T-helper 1 cell (primary cell): ENCODE measurements around the gene OLIG2.

Experiments
- DNase-seq, 5 donors: peaks; one replicate each; pipeline ENCODE4 v3.0.0-alpha.2; 2012 to 2020
- total RNA-seq, 4 donors: gene quantifications; one replicate each; lab custom pipeline; 2026; lab: John Stamatoyannopoulos, UW

The OLIG2 gene
- total RNA-seq = 0 reads per million in 4 donors

DNA sequence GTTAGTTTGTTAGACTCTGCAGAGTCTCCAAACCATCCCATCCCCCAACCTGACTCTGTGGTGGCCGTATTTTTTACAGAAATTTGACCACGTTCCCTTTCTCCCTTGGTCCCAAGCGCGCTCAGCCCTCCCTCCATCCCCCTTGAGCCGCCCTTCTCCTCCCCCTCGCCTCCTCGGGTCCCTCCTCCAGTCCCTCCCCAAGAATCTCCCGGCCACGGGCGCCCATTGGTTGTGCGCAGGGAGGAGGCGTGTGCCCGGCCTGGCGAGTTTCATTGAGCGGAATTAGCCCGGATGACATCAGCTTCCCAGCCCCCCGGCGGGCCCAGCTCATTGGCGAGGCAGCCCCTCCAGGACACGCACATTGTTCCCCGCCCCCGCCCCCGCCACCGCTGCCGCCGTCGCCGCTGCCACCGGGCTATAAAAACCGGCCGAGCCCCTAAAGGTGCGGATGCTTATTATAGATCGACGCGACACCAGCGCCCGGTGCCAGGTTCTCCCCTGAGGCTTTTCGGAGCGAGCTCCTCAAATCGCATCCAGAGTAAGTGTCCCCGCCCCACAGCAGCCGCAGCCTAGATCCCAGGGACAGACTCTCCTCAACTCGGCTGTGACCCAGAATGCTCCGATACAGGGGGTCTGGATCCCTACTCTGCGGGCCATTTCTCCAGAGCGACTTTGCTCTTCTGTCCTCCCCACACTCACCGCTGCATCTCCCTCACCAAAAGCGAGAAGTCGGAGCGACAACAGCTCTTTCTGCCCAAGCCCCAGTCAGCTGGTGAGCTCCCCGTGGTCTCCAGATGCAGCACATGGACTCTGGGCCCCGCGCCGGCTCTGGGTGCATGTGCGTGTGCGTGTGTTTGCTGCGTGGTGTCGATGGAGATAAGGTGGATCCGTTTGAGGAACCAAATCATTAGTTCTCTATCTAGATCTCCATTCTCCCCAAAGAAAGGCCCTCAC lies at the start of gene OLIG2:
Gene OLIG2, plus strand, starts transcription at position 447 of the 954 bp plus-strand sequence. CDS start 928 bp downstream, outside the sequence.
- DNase-seq = no peak

- no peak for DNase-seq
Observed at GRCh38 chr21:32976791-32977190, 48.9 kb upstream of the OLIG2 start.

DNA sequence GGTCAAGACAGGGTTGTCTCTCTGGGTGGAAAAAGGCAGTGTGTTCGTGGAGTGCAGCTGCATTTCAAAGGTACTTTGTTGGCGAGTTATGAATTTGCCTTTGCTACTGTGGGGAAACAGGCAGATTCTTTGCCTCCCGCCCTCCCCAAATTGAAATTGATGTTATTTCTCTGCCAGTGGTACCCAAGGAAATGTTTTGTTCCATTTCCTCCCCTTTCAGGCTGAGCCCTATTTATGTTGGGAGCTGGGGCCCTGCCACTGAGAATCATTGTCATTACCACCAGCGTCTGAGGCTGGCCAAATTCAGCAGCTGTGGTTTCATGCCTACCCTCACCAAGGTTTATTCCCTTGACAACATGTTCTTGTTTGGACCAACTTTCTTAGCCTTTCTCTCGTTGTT lies 48.5 kb upstream of the OLIG2 start:
- DNase-seq = no peak

DNA sequence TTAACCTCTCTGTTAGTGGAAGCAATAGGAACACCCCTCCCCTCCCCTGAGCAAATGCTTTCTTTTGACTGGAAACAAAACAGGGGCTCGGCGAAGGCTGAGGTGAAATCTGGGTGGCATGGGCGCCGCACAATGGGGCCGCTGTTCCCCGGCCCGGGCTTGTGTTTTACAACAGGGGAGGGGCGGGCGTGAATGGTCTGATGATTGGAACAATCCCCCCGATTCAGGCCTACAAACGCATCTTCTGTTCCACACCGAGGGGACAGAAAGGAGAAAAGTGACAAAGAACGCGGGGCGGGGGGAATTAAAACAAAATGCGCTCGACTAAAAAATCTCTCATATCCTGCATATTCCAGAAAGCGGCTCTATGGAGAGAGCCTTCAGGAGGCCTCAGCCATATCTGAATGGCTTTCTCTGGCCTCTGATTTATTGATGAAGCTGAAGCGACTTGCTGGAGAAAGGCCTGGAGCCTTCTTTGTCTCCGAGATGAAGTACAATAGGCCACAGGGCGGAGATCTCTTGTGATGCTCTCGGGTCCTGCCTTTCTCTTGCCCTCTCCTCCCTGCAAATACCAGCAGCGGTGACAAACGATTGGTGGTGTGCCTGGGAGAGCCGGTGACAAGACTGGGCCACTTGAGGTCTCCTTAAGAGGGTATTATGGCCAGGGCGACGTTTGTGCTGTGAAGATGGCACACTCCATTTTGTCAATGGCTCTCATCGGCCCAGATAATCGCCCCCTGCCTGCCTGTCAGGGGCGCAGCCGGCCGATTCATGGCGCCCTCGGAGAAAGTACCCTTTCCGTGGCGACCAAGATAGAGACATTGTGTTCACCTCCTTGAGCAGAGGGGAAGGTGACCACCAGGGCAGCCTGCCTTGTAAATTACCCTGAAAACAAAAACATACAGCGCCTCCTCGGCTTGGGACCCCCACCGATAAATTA lies 47.1 kb upstream of the OLIG2 start:
- DNase-seq = no peak

DNA sequence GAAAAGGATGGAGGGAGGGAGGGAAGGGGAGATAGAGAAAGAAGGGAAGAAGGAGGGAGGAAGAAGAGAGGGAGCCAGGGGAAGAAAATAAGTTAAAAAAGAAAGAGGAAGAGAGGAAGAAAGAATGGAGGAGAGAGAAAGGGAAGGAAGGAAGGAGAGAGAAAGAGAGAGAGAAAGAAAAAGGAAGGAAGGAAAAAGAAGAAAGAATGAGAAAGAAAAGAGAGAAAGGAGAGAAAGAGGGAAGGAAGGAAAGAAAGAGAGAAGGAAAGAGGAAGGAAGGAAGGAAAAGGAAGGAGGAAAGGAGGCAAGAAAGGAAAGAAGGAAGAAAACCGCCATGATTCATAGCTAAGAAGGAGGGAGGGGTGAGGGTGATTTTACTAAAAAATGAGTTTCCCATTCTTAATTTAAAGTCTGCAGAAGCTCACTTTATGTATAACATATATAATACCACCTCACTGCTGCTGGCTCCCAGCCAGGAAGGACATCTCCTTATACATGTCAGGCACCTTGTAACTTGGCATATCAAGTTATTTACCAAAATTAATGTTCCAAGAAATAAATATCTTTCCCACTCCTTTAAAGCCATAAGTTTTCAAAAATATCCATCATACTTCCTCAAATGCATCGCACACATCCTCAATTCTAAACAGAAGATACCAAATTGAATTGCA lies 46.0 kb upstream of the OLIG2 start:
- DNase-seq = no peak

GRCh38 chr21:32981096-32981495 lies 44.6 kb upstream of the OLIG2 start:
- DNase-seq = no peak

- no peak for DNase-seq
Observed at GRCh38 chr21:32990666-32991065, 35.1 kb upstream of the OLIG2 start.

- no peak for DNase-seq
Observed at GRCh38 chr21:32991361-32991760, 34.4 kb upstream of the OLIG2 start.

GRCh38 chr21:32993894-32994293 lies 31.8 kb upstream of the OLIG2 start:
- DNase-seq = no peak

GRCh38 chr21:32994305-32994704 lies 31.4 kb upstream of the OLIG2 start:
- DNase-seq = no peak

GRCh38 chr21:33007747-33008146 lies 18.0 kb upstream of the OLIG2 start:
- DNase-seq = no peak

DNA sequence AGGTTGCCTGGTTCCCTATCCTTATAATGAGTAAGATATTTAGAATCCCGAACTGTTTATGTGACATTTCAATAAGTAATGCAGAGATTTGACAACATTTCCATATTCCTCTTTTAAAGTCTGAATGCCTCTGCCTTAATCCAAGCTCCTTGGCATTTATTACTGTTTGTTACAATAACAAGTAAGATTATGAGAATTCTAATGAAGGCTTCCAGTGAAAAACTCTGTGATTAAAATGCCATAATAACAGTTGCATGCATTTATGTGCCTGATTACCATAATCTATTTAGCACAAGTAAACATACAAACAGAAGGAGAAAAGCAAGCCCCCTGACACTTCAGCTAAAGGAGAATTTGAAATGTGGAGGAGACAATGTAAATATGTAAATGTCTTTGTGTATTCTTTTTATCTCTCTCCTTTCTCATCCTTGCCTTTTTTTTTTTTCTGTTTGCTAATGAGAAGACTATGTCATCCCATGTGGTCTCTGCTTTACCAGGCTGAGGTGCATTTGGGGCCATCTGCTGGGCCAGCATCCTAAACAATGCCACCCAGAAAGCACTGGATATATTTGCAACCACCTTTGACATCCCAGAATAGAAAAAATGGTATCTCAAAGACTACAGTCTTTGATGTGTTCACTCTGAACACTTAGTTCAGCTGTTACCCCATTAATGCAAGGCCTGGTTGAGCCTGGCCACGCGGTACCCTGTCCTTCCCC lies 17.2 kb upstream of the OLIG2 start:
- DNase-seq = no peak

DNA sequence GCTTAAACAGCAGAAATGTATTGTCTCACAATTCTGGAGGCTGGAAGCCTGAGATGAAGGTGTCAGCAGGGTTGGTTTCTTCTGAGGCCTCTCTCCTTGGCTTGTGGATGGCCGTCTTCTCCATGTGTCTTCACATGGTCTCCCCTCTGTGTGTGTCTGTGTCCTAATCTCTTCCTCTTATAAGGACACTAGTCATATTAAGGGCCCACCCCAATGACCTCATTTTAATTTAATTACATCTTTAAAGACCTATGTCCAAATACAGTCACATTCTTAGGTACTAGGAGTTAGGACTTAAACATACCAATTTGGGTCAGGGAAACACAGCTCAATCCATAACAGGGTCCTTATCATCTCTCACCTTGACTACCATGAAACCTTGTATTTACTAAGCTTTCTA lies 14.8 kb upstream of the OLIG2 start:
- DNase-seq = no peak

GRCh38 chr21:33011462-33011861 lies 14.3 kb upstream of the OLIG2 start:
- no peak for DNase-seq

DNA sequence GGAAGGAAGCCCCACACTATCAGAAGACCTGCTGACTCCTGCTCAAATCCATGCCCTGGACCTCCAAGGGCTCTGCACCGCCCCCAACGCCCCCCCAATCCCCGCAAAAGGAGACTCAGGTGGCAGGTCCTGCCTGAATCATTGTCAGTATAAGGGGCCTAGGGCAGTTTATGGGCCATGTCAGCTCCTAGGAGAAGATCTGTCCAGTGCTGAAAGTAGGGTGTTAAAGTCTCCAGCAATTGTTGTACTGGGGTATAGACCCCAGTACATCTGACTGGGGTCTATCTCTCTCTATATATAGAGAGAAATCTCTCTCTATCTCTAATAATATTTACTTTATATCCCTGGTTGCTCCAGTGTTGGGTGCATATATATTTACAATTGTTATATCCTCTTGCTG lies 12.1 kb upstream of the OLIG2 start:
- no peak for DNase-seq

DNA sequence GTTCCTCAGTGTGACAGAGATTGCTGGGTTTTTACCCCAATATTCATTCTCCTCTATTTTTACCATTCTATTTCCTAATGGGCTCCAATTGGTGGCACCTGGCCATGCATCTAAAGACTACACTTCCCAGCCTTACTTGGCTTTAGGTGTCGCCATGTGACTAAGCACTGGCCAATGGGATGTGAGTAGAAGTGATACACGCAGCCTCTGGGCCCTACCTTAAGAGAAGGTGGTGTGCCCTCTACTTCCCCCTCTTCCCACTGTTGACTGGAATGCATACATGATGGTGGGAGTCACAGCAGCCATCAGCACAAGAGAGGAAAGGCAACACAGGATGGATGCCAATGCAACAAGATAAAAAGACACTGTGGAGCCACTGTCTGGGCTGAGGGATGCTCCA lies 11.4 kb upstream of the OLIG2 start:
- DNase-seq = no peak

GRCh38 chr21:33015096-33015495 lies 10.6 kb upstream of the OLIG2 start:
- no peak for DNase-seq

DNA sequence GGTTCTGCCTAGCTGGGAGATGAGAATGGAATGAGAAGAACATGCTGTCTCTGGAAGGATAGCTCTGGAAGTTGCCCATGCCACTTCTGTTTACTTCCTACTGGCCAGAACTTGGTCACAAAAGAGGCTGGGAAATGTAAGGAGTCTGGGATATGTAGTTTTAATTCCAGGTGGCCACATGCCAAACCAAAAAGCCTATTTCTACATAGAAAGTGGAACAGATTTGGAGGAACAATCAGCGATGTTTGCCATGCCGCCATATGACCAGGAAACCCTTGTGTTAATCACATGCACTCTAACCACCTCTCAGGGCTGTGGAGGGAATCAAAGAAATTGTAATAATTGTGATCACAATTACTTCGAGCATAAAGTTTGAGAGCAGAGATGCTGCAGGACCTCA lies 10.0 kb upstream of the OLIG2 start:
- no peak for DNase-seq

DNA sequence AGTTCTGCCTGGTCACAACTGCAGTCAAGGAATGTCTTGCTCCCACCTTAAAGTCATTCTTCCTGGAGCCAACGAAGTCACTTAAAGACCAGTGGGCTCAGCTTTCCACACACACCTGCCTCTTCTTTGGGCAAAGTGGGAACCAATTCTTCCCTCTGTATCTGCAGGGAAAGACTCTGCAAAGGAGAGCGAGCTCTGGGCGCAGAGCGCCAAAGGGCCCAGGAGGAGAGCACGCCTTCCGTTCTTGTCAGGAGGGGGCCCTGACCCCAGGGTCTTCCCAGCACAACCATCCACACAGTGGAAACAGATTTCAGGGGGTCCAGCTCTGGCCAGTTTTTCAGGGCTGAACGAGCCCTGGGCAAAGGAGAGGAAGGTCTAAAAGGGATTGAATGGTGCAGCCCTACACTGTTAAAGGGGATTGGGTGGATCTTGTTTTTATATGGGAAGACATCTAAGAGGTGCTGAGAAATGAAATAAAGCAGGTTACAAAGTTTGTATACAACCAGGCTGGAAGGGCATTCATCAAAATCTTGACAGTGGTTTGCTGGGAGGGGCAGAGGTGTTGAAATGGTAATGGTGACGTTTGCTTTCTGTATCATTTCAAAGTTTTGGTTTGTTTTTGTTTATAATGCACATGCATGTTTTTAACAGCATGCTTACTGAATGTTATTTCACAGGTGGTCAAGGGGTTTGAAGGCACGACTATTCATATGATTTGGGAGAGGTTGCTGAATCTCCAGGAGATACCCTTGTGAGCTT lies 6.8 kb upstream of the OLIG2 start:
- DNase-seq = no peak

DNA sequence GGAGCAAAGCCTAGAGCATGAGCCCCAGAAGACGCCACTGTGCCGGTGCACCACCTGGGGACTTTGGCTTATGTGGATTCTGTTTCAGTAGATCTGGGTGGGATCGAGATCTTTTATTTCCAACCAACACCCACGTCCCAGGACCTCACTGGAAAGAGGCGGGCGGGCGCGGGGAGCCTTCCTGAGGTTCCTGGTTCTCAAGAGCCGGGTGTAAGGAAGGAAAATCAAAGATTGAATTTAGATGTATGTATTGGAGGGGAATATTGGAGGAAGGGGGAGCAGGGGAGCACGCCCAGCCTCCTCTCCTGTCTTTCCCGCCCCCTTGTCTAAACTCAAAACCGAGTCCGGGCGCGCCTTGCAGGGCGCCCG lies 6.2 kb upstream of the OLIG2 start:
- no peak for DNase-seq

- DNase-seq = no peak
Observed at GRCh38 chr21:33019885-33020557, 5.7 kb upstream of the OLIG2 start.
